Parathyroid adenoma (tissue), 2 donors: ENCODE data around the gene TCIRG1.

Experiments used
- H2AFZ ChIP-seq: fragments of 300-600 bp; sonication (generic); one replicate; pipeline ENCODE4 v1.7.0; 2017; ENCODE audit warnings: antibody characterized with exemption, mild to moderate bottlenecking
- H3K27ac ChIP-seq: fragments of 300-600 bp; sonication (generic); one replicate; pipeline ENCODE4 v1.7.0; 2017
- H3K27me3 ChIP-seq: fragments of 300-600 bp; sonication (generic); one replicate; pipeline ENCODE4 v1.7.0; 2017; ENCODE audit warnings: low read length; ENCODE audit not compliant: control insufficient read depth, insufficient read depth
- H3K36me3 ChIP-seq: fragments of 300-600 bp; sonication (generic); one replicate; pipeline ENCODE4 v1.7.0; 2017; ENCODE audit warnings: low read length; ENCODE audit not compliant: control insufficient read depth, insufficient read depth
- H3K4me1 ChIP-seq: fragments of 300-600 bp; sonication (generic); one replicate; pipeline ENCODE4 v1.7.0; 2017; ENCODE audit warnings: control low read depth
- H3K4me2 ChIP-seq: fragments of 300-600 bp; sonication (generic); one replicate; pipeline ENCODE4 v1.7.0; 2017; ENCODE audit warnings: low read length
- H3K4me3 ChIP-seq: fragments of 300-600 bp; sonication (generic); one replicate; pipeline ENCODE4 v1.7.0; 2017; ENCODE audit warnings: low read depth, low read length
- H3K79me2 ChIP-seq: fragments of 300-600 bp; sonication (generic); one replicate; pipeline ENCODE4 v1.7.0; 2017; ENCODE audit warnings: control low read depth
- H3K9ac ChIP-seq: fragments of 300-600 bp; sonication (generic); one replicate; pipeline ENCODE4 v1.7.0; 2017; ENCODE audit warnings: mild to moderate bottlenecking
- H3K9me3 ChIP-seq: fragments of 300-600 bp; sonication (generic); one replicate; pipeline ENCODE4 v1.7.0; 2017; ENCODE audit warnings: low read length; ENCODE audit not compliant: control insufficient read depth
- CTCF ChIP-seq: fragments of 300-600 bp; sonication (generic); IDR thresholded peaks from one replicate; pipeline ENCODE4 v1.7.0; 2017; ENCODE audit warnings: antibody characterized with exemption, mild to moderate bottlenecking
- donor health status: primary hyperparathyroidism.

TCIRG1 gene

GRCh38 chr11:67999201-67999629 lies 39.6 kb upstream of the TCIRG1 start:
- no peak overlapping the region for H3K4me2 ChIP-seq
- H3K36me3 ChIP-seq: no peaks in the 10 kb centered on the region
- H3K79me2 ChIP-seq: no peaks in the 10 kb centered on the region
- H3K27ac ChIP-seq: no peak overlapping the region
- H3K27me3 ChIP-seq: no peaks in the 10 kb centered on the region
- H3K4me3 ChIP-seq: no peak overlapping the region
- no peaks in the 10 kb centered on the region for H3K4me1 ChIP-seq
- no peak overlapping the region for H3K9ac ChIP-seq
- no peaks in the 10 kb centered on the region for H3K9me3 ChIP-seq
- no peak overlapping the region for H2AFZ ChIP-seq
- no peak for TF ChIP-seq CTCF

- Histone ChIP-seq H2AFZ (no peak overlapping the region), H3K9ac (no peak overlapping the region), H3K9me3 (no peaks in the 10 kb centered on the region), H3K79me2 (no peaks in the 10 kb centered on the region), H3K4me1 (no peaks in the 10 kb centered on the region), H3K4me3 (no peak overlapping the region), H3K27me3 (no peaks in the 10 kb centered on the region), H3K4me2 (no peak overlapping the region), H3K36me3 (no peaks in the 10 kb centered on the region), H3K27ac (no peak overlapping the region)
- TF ChIP-seq CTCF: no peak
Observed at GRCh38 chr11:67999704-68000103, 39.1 kb upstream of the TCIRG1 start.

- Histone ChIP-seq H3K9me3 (no peaks in the 10 kb centered on the region), H3K4me2 (no peak overlapping the region), H2AFZ (no peak overlapping the region), H3K79me2 (no peaks in the 10 kb centered on the region), H3K4me1 (no peaks in the 10 kb centered on the region), H3K4me3 (no peak overlapping the region), H3K9ac (no peak overlapping the region), H3K27me3 (no peaks in the 10 kb centered on the region), H3K27ac (no peak overlapping the region), H3K36me3 (no peaks in the 10 kb centered on the region)
- TF ChIP-seq CTCF: no peak
Observed at GRCh38 chr11:68002575-68002937, 36.3 kb upstream of the TCIRG1 start.

- Histone ChIP-seq H2AFZ (peak overlapping the region; percentile 75), H3K27ac (no peak overlapping the region), H3K79me2 (no peaks in the 10 kb centered on the region), H3K36me3 (no peaks in the 10 kb centered on the region), H3K27me3 (no peaks in the 10 kb centered on the region), H3K4me2 (peak overlapping the region; percentile 59), H3K4me1 (no peaks in the 10 kb centered on the region), H3K9ac (no peak overlapping the region), H3K4me3 (peak overlapping the region; percentile 51), H3K9me3 (no peaks in the 10 kb centered on the region)
- no peak for TF ChIP-seq CTCF
Observed at GRCh38 chr11:68002938-68003845, 35.6 kb upstream of the TCIRG1 start.
